ENCODE measurements around the gene ZKSCAN5.
"Not testable (repeated sequence)": the region's sequence is repeated elsewhere in the genome, so short reads cannot be mapped to it uniquely, and the experiment has no call there.

ZKSCAN5 gene

DNA sequence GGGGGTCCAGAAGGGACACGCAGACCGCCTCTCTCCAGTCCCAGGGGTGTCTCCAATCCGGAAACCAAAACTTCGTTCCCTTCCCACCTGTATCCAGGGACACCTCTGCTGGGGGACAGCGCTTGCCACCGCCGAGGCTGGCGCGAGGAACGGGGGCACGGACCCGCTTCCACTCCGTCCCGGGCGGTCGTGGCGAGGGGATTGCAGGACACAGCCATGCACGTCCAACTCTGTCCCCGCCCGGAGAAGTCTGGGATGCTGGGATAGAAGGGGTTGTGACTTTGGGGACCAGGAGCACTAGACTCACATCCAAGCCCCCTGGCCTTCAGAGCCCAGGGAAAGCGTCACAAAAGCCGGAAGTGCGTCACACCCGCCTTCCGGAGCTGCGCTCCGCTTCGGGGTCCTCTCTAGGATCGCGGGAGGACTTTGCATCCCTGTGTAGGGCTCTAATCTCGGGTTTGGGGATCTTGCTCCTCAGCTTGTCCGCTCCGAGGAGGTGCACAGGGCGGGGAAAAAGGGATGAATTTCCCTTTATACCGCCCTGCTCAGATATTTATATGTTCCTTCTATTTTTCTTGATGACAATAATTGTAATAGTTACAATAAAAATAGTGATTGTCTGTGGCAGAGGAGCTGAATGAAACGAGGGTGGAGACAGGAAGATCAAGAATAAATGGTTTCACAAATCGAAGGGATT is 47.5 kb downstream of the ZKSCAN5 start, which contains the start of gene FAM200A:
Gene FAM200A, minus strand, starts transcription at position 348 of the 697 bp plus-strand sequence. CDS start 3,707 bp downstream, outside the sequence.
- DNase-seq (ENCODE audit: low spot score): peak; percentile 97

DNA sequence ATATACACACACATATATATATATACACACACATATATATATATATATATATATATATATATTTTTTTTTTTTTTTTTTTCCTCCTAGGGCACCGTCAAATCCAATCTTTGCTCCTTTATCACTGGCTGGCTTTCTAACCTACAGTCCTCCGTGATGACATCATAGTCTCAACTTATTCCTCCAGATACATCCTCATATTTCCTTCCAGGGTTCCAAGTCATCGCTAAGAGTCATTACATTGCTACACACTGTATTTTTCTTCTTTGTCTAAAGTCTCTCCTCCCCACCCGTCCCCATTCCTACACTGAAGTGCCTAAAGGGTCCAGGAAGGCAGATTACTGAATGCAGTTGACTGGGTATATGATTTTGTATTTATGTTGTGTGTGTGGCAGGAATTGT is 48.6 kb downstream of the ZKSCAN5 start:
- no peak for DNase-seq (ENCODE audit: low spot score)

DNA sequence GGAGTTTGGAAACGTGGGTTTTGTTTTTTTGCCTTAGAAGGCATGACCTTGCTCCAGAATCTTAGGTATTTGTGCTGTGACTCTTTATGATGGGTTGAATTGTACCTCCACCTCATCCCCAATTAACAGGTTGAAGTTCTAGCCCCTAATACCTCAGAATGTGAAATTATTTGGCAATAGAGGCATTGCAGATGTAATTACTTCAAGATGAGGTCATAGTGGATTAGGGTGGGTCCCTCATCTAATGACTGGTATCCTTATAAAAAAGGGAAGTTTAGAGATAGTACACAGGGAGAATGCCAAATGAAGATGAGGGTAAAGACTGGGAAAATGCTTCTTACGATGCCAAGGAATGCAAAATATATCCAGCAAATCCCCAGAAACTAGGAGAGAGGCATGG is 50.5 kb downstream of the ZKSCAN5 start:
- DNase-seq (ENCODE audit: low spot score): no peak

DNA sequence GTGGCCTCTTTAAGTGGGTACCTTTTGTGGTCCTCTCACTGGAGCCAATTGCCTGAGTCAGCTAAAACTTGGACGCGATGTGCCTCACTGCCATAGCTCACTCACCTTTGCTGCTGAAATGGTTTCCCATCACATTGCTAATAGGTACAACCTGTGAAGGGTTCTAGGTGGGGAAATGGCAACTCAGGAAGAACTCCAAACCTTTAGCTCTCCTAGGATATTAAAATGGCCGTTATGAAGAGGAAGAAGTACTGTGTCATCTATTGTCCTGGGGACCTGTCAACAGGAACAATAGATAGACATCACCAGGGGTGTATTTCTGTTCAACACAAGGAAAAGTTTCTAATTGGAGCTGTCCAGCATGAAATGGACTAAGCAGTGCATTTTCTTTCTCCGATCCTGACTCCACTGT is 52.7 kb downstream of the ZKSCAN5 start:
- DNase-seq (ENCODE audit: low spot score): no peak

DNA sequence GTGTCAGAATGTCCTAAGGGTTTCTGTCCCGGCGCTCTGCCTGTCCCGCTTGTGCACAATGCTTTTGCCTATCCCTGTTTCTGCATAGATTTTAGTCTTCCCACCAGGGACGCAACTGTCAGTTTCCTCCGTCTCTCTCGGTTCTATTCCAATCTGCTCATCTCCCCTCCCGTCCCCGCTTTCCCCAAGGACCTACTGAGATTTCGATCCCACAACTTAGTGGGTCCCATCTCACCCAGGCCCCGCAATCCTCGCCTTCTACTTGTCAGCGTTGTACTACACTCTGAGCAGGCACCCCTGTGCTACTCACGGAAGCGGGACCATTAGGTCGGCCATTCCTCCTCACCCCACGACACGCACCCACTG is 53.5 kb downstream of the ZKSCAN5 start:
- DNase-seq (ENCODE audit: low spot score): peak; percentile 14

DNA sequence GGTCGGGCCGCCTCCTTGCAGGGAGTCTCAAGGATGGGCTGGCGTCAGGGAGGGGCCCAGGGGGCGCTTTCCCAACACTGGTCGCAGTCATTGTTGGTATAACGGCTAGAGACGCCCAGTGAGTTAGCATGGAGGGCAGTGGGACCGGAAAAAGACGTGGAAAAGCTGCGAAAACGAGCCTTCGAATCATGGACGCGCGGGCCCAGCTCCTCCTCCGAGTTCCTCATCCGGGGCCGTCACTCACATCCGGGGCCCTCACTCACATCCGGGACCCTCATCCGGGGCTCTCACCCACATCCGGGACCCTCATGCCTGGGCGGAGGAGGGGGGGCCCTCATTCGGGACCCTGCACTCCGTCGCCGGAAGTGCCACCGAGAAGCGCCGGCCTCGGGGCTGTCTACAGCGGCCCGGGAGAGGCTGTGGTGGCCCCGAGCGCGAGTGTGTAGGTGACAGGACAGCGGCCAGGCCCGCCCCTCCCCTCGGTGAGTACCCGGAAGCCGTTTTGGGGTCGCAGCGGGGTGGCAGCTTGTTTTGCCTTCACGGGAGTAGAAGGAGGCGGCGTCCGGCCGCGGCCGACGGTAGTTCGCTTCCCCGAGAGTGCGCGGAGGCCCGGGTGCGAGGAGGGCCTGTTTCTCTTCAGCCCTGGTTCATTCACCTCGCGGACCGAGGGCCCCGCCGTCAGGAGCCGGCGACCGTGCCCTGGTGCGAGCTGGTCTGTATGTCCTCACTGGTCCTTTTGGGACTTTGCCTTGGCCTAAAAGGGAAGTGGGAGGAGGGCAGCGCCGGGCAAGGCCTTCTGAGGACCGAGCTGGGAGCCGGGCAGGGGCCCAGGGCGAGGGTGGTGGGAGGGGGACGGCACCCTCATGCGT is 54.1 kb downstream of the ZKSCAN5 start, which contains the start of gene ZNF655:
Gene ZNF655, plus strand, starts transcription at position 337 of the 869 bp plus-strand sequence. CDS start 1,918 bp downstream, outside the sequence.
- peak; percentile 89 for DNase-seq (ENCODE audit: low spot score)

DNA sequence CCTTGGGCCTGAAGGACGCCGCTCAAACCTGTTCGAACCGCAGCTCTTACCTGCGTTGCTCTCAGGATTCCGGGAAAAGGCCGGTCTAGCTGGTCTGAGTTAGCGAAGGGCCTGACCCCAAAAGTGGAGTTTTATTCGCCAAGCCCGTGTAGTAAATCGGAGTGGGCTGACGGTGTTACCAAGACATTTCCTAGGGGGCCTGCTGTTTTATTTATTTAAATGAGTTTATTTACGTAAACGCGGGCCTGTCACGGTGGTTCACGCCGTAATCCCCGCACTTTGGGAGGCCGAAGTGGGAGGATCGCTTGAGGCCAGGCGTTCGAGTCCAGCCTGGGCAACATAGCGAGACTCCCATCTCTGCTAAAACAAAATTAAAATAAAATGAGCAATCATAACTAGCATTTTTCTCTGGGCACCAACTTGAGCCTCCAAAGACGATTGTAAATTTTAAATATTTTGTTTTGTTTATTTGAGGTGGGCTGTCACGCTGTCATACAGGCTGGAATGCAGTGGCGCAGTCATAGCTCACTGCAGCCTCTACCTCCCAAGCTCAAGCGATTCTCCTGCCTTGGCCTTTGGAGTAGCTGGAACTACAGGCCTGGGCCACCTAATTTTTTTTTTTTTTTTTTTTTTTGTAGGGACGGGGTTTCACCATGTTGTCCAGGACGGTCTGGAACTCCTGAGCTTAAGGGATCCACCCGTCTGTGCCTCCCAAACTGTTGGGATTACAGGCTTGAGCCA is 54.9 kb downstream of the ZKSCAN5 start:
- no peak for DNase-seq (ENCODE audit: low spot score)

DNA sequence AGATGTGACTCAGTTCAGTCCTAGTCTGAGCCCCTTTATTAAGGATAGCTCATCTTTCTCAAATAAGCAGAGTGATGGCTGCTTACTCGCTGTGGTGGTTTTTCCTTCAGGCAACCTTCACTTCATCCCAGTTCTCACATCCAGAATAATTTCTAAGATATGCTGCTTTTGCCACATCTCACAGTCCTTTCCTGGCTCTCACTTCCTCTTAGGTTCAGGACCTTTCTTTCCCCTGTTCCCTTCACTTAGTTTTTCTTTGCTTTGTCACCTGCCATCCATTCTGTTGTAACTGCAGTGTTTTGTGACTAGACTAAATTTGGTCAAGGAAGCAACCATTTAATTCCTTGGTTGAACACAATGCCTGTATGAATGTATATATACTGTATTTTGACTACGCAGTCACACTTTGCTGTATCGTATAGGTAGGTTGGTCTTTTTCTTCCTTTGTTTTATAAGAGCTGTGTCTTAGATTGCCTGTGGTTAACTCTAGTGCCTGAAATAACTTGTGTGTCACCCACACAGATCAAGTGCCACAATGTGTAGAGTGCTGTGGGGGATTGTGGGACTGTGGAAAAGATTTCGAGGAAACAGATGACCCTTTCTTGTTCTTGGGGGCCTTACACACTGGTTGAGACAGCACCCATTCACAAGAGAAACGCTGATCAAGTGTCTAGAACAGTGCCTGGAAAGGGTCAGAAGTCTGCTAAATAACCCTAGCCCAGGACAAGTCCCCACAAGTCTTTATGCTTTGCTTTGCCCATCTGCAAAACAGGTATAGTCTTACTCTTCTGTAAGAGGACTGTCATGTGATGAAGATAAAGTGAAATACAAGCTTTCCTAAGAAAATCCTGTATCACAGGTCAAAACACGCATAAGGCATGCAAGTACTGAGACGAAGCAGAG is 56.6 kb downstream of the ZKSCAN5 start:
- DNase-seq (ENCODE audit: low spot score): no peak

DNA sequence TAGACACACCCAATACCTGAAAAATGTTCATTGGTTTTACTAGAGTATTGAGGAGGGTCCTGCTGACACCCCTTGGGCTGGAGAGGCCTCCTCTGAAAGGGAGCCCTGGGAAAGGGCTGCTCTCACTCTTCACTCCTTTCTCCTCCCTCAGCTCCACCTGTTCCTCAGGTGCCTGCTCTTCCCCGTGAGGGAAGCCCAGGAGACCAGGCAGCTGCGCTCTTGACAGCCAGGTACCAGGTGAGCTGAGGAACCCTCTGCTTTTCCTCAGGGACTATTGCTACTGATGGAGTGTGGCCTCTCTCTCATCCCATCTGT is 57.2 kb downstream of the ZKSCAN5 start:
- DNase-seq (ENCODE audit: low spot score): no peak

DNA sequence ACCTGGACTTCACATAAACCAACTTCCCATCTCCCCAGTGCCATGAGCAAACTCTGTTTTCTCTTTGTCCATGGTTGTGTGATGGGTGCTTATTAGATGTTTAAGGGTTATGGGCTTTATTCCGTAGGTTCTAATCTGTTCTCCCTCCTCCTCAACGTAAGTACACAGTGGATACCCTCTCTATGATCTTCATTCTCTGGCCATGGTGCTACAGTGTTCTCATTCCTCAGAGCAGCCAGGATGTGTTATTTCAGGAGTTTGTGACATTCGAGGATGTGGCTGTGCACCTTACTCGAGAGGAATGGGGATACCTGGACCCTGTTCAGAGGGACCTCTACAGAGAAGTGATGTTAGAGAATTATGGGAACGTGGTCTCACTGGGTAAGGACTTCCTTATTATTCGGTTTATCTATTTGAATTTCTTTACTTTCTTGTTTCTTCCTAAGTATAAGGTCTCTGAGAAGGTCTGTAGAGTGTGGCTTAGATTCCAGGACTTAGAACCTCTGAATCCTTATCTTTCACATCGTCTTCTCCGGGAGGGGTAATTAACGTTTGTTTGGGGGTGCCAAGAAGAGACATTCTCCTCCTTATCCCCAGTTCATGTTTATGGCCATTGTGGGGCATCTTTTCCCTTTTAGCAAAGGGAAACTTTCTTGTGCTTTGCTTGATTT is 57.8 kb downstream of the ZKSCAN5 start:
- DNase-seq (ENCODE audit: low spot score): no peak

DNA sequence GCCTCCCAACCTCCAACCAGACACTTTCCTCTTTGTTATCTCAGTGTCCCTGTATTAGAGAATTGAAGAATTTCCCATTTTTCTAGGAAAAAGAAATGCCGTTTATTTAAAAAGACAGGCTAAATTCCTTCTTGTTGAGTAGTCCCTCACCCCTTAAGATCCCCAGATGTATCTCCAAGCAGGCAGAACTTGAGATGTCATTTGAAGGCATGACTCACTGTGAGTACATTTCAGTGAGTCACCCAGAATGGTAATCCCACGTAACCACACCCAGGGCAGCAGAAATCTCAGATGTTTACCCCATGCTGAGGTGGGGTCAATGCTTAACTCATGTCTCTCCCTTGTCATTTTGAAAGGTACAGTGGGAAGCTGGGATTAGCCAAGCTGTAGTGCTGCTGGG is 58.4 kb downstream of the ZKSCAN5 start:
- peak; percentile 96 for DNase-seq (ENCODE audit: low spot score)

DNA sequence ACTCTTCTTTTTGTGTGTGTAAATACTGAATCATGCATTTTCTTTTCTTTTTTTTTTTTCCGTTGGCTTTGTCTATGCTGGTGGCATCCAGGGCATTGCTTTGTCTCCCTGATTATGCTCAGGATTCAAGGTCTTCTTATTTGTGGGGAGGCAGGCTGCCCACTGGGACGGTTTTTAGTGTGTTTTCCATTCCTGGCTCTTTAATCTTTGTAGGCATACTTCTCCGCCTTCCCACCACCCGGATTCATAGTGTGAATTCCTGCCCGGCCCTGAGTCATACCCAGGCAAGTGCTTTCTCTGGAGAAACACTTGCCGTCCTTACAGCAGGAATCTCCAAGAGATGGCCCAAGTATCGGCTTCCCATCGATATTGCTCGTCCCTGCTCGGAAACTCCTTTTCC is 59.2 kb downstream of the ZKSCAN5 start:
- peak; percentile 72 for DNase-seq (ENCODE audit: low spot score)

DNA sequence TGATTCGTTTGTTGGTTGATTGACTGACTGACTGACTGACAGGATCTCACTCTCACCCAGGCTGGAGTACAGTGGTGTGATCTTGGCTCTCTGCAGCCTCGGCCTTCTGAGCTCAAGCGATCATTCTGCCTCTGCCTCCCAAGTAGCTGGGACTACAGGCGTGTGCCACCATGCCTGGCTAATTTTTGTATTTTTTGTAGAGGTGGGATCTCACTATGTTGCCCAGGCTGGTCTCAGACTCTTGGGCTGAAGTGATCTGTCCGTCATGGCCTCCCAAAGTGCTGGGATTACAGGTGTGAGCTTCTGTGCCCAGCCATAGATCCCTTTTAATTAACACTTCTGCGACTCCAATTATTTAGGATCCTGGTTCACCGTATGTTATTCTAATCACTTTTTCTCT is 64.3 kb downstream of the ZKSCAN5 start:
- not testable (repeated sequence) for DNase-seq (ENCODE audit: low spot score)

DNA sequence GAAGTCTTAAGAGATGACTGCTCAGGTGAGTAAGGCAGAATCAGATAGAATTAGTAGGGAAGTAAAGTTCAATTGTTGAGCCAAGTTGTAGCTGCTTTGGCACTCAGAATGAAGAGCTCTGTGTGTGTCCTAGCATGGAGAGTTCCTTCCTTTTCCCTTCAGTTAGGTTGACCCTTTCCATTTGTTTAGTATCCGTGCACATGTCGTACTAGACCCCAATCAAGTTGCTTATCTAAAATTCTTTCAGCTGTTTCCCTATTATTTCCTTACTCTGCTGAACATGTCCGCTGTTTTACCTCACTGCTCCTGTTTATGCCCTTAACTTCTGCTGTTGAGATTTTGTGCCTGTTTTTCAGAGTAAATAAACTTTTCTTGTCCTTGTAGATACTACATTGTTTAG is 67.3 kb downstream of the ZKSCAN5 start:
- DNase-seq (ENCODE audit: low spot score): no peak

DNA sequence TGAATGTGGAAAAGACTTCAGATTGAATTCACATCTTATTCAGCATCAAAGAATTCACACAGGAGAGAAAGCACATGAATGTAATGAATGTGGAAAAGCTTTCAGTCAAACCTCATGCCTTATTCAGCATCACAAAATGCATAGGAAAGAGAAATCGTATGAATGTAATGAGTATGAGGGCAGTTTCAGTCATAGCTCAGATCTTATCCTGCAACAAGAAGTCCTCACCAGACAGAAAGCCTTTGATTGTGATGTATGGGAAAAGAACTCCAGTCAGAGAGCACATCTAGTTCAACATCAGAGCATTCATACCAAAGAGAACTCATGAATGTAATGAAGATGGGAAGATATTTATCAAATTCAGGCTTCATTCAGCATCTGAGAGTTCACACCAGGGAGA is 68.8 kb downstream of the ZKSCAN5 start:
- no peak for DNase-seq (ENCODE audit: low spot score)

DNA sequence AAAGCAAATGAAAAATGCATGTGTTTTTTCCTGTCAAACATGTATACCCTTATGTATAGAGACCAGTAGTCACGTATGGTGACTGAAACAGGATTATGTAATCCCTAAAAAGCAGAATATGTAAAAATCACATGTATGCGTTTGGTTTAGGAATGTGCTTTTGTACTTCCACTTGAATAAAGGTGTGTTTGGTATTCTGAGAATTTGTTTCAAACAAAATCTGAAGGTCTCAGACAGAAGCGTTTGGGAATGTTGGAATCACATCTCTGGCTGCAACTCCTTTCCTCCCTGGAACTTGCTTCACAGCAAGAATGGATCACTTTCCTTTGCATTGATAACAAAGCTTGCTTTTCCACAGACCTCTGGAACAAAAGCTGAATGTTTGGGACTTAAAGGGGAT is 71.8 kb downstream of the ZKSCAN5 start:
- DNase-seq (ENCODE audit: low spot score): no peak

DNA sequence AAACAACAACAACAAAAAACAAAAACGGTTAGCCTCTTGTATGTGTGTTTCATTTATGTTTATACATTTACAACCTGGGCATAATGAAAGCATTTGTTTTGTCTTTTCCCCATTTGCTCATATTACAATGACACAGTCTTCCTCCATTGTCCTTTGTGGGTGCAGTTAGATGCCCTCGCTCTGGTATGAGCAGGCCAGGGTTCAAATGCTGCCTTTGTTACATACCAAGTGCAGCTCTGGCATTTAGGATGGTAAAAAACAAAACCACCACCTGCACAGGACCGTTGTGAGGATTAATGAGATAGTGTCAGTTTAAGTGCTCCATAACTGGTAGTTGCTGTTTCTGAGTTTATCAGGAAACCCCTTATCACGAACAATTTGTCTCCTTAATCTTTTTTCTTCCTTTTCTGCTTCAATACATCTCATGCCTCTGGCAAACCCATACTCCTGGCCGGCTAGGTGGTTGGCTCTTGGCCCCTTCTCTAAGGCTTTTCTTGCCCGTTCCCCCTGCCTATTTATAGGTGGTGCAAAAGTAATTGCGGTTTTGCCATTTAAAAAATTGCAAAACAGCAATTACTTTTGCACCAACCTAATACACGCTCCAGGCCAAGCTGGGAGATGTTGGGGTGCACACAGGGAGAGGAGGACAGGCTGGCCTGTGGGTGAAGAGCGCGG is 75.0 kb downstream of the ZKSCAN5 start:
- DNase-seq (ENCODE audit: low spot score): no peak

DNA sequence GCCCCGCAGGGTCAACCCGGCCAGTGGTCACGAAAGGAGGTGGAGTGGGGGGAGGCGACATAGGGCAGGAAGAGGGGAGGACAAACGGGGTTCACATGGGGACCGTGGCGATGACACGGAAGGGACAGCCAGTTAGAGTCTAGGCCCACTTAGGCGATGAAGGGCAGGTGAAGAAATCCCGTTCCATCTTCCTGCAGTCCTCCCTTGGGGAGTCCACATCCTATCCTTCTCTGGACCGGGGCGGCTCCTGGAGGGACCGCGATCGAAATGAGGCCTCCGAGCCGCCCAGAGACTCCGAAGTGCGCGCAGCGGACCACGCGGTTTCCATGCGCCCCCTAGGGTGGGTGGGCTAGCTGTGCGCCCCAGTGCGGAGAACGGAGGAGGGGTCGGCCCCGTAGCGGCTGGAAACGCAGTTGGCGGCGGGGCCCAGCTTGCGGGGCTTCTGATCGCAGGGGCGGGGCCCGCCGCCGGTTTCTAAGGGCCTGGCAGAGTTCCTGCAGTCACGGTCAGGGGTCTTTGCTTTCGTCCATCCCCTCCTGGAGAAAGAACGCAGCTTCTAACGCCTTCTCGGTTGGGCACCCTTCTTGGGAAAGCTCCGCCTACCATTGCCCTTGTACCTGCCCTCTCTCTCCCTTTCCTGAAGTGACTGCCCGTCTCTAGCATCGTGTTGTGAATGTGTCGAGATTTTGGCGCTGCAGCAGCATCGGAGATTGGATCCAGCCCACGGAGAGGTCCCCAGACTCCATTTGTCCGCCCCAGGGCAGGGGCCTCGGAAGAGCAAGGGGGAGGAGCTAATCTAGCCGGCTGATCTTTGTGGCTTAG is 75.7 kb downstream of the ZKSCAN5 start:
- peak; percentile 31 for DNase-seq (ENCODE audit: low spot score)

DNA sequence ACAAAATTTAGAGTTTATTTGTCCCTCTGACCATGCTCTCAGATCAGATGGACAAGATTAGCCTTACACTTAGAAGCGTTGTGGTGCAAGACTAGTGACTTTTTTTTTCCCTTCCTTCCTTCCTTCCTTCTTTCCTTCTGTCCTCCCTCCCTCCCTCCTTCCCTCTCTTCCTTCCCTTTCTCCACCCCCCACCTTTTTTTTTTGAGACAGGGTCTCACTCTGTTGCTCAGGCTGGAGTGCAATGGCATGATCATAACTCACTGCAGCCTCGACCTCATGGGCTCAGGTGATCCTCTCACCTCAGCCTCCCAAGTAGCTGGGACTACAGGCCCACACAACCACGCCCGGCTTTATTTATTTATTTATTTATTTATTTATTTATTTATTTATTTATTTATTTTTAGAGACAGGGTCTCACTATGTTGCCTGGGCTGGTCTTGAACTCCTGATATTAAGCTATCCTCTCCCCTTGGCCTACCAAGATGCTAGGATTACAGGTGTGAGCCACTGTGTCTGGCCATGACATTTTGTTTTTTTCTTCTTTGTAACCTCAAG is 76.4 kb downstream of the ZKSCAN5 start:
- not testable (repeated sequence) for DNase-seq (ENCODE audit: low spot score)
